Fibroblast of skin of left quadriceps (primary cell): ENCODE measurements around the gene KLHL33.
"Not testable (repeated sequence)": the region's sequence is repeated elsewhere in the genome, so short reads cannot be mapped to it uniquely, and the experiment has no call there.

ENCODE experiments used
- DNase-seq, 2 experiments: peaks; one replicate each; pipeline ENCODE4 v3.0.0-alpha.2; 2013; ENCODE audit warnings: low read depth in 2 of 2

KLHL33 gene

DNA sequence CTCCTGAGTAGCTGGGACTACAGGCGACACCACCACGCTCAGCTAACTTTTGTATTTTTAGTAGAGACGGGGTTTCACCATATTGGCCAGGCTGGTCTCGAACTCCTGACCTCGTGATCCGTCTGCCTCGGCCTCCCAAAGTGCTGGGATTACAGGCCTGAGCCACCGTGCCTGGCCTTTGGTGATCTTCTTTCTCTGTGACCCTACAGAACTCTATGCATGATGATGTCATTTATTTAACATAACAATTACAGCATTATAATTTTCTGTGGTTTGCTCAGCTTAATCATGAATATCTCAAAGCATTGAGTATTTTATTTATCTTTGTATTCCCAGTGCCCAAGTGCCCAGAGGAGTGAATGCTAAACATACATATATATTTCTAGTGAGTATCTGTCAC is 16.9 kb upstream of the KLHL33 start:
- not testable (repeated sequence) for DNase-seq

DNA sequence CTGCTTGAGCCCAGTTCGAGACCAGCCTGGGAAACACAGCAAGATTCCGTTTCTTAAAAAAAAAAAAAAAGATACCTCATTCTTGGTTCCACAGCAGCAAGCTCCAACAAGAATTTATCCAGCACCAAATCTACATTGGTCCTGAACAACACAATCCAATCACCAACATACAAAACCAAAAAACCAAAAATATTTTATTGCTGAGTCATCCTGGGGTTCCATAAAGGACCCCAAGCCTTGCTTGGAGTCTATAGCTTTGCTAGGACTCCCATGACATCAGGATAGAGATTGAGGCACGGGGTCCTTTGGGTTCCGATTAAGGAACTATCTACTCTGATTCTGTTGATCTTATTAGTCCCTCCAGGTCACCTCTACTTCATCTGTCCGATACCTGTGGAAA is 10.9 kb upstream of the KLHL33 start:
- no peak for DNase-seq

DNA sequence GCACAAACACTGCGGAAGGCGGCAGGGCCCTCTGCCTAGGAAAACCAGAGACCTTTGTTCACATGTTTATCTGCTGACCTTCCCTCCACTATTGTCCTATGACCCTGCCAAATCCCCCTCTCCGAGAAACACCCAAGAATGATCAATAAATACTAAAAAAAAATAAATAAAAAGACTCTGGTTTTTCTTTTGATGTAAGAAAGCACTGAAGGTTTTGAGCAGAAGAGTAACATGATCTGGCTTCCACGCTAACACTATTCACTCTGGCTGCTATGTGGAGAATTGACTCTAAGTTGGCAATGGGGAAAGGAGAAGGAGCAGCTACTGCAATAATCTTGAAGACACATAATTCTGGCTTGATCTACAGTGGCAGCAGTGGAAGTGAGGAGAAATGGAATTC is 7.7 kb upstream of the KLHL33 start:
- DNase-seq = not testable (repeated sequence)

DNA sequence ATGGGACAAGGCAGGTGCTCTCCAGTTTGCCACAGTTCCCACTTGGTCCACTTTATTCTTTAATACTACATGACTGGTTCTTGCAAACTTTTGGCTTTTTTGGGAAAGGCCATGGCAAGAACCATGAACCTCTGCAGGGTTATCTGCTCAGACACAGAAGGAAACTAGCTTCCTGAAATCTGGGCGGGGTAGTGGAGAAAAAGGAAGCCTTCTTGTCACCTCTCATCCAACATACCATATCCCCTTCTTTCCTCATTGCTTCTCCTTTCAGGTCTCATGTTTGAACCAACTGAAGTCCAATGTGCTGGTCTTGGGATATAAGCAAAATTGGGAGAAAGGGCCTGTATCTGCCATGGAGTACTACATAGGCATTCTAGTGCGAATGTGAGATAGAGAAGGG is 5.5 kb upstream of the KLHL33 start:
- no peak for DNase-seq

DNA sequence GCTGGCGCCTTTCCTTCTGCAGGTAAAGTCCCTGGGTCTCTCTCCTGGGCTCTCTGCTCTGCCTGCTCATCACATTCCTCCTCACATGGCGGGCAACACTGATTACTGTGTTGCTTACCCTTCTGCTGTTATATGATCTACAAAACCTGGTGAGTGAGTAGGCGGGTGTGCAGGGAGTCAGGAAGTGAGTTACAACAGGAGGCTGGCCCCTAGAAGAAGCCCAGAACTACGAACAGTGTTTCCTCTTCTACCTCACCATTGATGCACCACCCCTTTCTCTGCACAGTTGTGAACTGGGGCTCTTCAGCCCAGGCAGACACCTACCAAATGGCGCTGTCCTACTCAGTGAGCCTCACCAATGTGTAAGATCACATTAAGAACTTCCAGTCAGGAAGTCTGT is 4.9 kb upstream of the KLHL33 start:
- no peak for DNase-seq

DNA sequence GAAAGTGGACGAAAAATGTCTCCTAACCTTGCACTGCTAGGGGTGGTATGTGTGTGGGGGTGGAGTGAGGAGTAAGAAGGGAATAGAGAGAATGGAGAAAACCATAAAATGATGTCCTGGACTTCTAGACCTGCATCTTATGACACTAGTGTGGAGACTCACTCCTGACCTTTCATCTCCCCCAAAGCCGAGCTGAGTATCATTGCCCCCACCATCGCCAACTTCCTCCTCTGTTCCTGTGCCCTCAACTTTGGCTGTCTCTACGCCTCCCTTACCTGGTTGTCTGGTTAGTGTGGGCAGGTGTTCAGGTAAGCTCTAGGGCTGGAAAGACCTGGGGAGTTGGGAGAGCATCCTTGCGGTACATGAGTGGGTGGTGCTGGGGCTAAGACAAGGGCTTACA is 4.5 kb upstream of the KLHL33 start:
- DNase-seq = no peak

DNA sequence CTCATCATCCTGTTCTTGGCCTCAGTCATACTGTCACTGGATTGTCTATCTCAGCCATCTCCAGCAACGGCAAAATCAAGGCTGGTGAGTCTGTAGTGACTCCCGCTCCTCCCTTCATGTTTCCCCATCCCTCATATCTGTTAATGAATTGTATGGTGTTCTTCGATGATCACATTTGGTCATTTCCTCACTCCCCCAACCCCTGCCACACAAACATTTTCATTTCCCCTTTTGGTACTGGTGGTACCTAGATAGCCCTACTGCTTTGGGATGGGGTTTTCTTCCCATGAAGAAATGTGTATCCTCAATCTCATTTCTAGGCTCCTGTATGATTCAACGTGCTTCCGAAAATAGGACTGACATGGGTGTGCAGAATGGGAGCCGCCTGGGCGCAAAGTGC is 2.7 kb upstream of the KLHL33 start:
- no peak for DNase-seq

DNA sequence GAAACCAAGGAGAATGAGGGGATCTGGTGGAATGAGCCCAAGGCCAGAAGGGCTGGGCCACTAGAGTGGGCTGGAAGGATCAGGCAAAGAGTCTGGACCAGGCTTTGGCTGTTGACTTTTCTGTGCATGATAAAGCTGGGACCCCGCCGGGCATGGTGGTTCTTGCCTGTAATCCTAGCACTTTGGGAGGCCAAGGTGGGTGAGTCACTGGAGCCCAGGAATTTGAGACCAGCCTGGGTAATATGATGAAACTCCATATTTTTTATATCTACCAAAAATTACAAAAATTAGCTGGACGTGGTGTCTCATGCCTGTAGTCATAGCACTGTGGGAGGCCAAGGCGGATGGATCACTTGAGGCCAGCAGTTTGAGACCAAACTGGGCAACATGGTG is 393 bp upstream of the KLHL33 start:
- peak; percentile 29 to 39 for DNase-seq

DNA sequence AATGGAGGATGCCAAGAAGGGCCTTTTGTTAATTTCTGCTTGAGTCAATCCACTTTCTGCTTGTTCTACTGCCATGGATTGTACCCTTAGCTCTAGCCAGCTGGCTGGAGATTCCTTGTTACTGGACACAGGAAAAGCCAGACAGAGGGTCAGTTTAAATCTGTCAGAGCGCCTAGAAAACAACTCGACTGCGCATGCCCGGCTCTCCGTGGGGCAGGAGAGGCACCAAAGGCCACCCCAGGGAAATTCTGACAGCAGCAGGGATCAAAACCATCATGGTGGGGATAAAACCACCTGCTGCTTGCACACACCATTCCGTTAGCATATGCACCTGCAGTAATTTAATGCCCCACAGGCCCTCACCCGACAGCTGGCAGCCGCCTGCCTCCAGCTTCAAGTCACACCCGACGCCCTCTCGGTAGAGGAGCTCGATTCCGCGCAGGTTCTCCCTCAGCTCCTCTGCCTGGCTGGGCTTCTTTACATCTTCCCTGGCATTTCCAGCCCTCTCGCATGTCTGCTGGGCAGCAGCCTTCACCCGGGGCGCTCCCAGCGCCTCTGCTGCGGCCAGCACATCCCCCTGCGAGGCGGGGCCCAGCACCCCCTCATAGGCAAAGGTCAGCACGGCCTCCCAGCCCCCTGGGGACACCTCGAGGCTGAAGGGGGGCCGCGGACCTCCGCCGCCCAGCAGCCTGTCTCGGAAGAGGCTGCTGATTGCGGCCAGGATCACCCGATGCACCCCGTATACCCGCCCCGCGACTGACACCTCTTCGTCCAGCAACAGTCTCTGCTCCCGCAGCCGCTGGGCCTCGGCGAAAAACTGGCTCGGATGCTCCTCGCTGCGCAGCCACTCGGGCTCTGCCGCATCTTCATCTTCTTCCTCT is 1.0 kb downstream of the KLHL33 start:
- DNase-seq = no peak

DNA sequence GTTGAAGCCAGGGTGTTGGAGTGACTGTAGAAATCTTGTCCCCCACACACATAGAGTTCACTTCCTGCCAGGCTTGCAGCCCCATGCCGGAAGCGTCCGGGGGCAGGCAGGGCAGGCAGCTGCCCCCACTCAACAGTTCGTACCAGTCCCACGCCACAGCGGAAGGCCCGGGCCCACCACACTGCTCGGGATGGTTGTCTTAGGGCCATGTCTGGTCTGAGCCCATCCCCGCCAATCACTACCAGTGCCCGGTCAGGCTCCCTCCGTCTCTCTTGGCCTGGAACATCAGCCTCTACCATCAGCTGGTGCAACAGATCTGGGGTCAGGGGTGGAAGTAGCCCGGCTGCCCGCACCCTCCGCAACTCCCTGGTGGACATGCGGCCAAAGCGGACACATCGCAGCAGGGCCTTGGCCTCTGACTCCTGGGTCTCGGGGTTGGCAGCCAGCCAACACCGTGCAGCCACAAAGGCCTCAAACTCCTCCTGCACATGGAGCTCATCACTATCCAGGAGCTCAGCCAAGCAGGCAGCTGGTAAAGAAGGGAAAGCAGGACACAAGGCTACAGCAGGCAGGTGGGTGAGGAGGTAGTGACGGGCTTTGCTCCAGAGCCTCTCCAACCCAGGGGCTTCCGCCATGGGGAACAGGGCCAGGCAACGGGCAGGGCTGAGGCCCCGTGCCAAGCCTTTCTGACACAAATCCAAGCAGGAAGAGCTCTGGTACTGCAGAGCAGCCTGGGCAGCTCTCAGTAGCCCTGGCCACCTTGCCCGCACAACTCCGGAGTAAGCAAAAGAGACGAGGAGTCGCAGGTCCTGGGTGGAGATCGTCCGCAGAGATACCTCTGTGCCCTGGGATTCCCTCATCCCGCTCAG is 5.9 kb downstream of the KLHL33 start:
- DNase-seq = no peak

DNA sequence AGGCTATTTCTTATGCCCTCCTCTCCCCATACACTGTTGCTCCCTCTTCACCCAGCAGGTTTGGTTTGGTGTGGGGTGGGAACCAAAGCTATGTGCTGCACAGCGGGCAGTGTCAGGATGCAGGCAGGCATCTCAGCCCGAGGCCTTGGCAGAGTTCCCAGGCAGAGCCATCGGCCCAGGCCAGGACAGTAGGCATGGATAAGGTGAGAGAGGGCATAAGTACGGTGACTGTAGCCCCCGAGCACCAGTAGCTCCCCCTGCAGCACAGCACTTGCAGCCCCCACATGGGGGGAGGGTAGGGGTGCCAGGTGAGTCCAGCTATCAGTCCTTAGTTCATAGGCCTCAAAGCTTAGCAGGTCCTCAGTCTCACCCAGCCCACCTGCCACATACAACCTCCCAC is 7.2 kb downstream of the KLHL33 start:
- no peak for DNase-seq

DNA sequence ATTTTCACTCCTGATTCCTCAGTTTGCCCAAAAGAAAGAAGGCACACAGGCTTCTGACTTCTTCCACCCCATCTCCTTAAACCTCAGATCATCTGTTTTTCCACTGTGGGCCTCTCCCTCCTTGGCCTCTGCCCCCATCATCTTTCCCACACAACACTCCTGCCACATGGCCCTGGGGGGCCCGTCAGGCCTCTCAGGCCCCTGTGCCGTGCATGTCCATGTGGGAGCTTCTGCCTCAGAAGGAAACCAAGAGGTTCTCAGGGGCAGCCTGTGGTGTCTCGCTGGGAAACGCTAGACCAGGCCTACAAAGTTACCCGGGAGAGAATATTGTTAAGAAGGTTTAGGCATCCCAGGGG is 8.0 kb downstream of the KLHL33 start:
- no peak for DNase-seq

DNA sequence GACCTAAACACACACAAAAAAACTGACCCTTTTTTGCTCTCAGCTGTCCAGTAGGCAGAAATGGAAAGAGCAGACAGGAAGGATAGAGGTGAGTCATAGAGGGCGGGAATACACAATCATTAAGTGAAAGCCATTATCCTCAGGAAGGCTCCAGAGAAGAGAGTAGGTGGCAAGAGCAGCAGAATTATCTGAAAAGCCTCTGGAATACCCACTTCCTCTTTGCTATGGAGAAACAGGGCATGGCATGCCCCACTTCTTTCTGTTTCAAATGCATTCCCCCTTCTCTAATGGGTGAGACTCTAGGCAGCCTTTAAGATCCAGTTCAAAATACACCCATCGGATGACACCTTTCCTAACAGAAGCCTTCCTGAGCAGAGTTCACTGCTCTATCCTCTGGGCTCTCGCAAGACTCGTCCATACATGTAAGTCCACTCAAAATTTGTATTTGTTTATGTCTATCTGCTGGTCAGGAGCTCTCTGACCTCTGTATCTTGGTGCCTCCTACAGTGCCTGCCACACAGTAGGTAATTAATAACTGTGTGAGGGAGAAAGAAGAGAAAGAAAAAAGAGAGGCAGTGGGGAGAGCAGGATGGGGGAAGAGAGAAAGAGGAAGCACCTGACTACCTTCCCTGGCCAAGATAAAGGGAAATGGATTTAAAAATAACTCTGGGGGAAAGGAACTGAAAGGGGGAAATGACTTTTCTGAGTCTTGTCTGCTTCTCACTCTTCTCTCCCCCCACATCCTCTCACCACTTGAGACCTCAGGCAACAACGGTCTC is 8.5 kb downstream of the KLHL33 start:
- peak in 1 of 2 experiments; percentile 12 for DNase-seq

DNA sequence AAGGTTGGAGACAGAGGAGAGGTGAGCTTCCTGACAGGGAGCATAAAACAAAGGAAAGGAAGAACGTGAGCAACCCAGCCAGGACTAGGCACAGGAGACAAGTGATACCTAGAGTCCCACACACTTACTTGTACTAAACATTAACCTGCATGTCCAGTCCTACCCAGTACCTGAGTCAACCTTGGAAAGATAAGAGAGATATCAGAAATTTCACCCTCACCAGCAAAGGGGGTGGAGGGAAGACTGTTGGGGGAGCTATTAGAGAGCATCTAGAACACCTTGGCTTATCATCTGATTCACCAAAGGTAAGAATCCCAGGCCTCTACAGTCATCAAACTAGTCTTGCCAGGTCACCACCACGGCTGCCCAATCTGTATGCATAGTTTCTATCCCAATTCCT is 11.1 kb downstream of the KLHL33 start:
- no peak for DNase-seq

DNA sequence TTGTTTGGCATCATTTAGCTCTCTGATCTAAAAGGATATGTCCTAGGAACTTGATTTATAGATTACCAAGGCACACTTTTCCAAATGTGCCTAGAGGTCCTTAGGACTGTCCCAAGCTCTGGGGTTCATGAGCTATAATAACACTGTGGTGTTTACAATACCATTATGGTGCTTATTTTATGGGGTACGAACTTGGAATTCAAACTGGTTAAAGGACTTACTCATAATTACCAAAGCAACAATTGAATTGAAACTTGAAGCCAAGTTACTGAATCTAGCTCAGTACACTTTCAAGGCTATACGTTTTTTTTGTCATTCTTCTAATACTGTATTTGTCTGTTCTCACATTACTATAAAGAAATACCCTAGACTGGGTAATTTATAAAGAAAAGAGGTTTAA is 13.1 kb downstream of the KLHL33 start:
- DNase-seq = no peak

DNA sequence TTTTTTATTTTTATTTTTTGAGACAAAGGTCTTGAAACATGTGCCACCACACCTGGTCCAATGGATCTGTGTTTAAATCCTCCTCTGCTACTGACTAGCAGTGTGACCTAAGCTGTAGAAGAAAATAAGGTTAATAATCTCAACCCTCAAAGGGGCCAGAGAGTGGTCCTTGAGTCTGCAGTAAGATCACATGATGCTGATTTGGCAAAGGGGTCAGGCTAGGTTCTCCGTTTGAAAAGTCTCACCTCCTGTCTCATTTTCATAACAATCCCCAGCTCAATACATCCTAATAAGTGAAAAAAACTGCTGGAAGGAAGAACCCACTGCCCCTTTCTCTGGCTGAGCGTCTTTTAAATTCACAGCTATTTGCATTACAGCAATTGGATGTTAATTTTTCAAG is 14.7 kb downstream of the KLHL33 start:
- DNase-seq = no peak

DNA sequence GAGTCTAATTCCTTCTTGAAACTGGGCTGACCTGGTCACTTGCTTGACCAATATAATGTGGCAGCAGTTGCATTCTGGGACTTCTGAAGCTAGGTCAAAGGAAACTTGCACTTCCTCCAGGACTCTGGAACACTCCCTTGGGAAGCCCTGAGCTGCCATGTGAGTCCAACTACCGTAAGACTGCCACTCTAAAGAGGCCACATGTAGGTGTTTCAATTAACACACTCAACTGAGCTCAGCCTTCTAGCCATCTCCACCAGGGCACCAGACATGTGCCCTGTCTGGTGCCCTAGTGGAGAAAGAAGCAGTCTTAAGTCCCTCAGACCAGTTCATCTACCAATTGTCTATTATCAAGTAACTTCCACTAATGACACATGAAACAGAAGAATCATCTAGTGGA is 16.5 kb downstream of the KLHL33 start:
- DNase-seq = no peak

DNA sequence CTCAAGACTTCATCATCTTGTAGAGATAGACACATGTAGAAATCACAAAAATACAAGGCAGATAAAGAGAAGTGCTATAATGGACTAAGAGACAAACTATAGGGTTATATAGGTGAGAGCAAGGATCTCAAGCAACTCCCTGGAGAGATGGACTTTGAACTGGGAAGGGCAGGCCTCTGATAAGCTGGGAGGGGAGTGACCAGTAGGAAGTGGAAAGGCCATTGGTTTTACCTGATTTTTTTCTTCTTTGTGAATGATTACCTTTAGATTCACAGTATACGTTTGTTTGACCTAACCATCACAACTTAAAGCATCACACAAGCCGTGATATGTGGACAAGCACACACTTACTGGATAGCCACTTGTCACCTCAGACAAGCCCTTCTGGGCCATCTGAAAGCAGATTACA is 17.5 kb downstream of the KLHL33 start:
- no peak for DNase-seq

DNA sequence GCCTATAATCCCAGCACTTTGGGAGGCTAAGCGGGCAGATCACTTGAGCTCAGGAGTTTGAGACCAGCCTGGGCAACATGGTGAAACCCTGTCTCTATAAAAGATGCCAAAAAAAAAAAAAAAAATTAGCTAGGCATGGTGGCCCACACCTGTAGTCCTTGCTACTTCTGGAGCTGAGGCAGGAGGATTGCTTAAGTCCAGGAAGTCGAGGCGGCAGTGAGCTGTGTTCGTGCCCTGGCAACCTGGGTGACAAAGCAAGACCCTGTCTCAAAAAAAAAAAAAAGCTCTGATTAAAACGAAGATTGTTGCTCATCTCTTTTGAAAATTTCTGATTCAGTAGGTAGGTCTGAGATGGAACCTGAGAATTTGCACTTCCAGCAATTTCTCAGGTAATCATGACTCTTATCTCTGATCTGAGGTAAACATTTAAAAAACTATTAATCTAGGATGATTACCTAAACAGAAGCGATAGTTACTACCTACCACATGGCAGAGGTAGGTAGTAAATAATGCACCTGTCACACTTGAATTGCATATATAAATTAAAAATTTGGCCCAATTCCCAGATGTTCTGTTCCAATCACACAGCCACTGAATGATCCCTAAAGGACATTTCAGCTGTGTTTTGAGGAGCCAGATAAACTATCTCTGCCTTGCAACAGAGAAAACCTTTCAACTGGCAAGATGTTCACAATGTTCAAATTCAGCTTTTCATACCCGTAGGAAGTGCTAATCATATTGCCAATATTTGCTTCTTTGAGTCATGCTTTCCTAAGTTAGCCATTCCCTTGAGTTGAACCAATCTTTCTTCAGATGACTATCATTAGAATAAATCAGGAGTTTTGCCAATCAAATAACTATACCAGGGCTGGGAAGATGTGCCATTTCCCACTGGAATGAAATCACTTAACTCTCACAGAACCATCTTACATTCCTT is 18.4 kb downstream of the KLHL33 start:
- no peak for DNase-seq

DNA sequence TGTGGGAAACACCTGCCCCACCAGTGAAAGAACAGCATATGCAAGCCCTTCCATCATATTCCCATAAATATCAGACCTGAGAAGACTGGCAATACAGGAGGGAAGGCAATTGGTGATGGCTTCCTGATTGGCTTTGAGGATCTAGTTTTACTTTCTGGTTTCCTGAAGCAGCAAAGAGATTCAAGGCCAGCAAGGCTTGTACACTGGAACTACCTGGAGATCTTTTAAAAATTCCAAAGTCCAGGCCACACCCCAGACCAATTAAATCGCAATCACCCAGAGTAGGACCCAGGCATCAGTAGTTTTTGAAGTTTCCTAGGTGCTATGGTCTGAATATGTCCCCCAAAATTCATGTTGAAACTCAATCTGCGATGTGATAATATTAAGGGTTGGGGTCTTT is 19.7 kb downstream of the KLHL33 start:
- no peak for DNase-seq

DNA sequence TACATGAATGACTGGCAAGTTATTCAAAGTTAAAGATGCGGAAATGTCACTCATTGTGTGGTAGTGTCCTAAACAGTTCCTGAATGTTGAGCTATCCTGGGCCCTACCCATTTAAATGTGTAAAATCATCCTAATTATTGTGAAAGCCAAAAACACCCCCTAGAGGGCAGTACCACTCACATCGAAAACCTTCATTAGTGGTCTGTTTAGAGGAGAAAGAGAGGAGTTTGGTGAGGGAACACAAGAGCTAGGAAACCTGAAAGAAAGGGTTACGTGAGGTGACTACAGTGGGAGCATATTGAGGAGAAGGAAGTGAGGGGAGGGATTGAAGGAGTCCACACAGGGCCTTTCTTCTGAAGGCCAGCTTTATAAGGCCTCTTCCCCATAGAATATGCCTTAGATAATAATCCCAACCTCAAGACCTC is 20.2 kb downstream of the KLHL33 start:
- DNase-seq = peak; percentile 27 to 29
